Stomach (tissue), 4 donors: ENCODE data around the gene COMMD9.

Source experiments
- EP300 ChIP-seq: sonication (generic); formaldehyde crosslinking; IDR thresholded peaks from one replicate; pipeline ENCODE4 v1.6.1; 2017; ENCODE audit warnings: antibody characterized with exemption
- POLR2A ChIP-seq, 4 donors: fragments of 450-650 bp; IDR thresholded peaks; one replicate each; pipeline ENCODE4 v1.6.1; 2016; ENCODE audit warnings: antibody characterized with exemption in 4 of 4, control low read depth in 2 of 4, mild to moderate bottlenecking in 1 of 4, moderate library complexity in 1 of 4
- TF ChIP-seq, protein P1 (sequence below), 7 experiments: fragments of 450-650 bp in 4 of 7; fragments of 200-600 bp in 3 of 7; sonication (generic) in 3 of 7; IDR thresholded peaks; one replicate each; pipeline ENCODE4 v1.5.1; 2016 to 2019; ENCODE audit warnings: antibody characterized with exemption in 7 of 7, control low read depth in 2 of 7, mild to moderate bottlenecking in 1 of 7

DNA sequence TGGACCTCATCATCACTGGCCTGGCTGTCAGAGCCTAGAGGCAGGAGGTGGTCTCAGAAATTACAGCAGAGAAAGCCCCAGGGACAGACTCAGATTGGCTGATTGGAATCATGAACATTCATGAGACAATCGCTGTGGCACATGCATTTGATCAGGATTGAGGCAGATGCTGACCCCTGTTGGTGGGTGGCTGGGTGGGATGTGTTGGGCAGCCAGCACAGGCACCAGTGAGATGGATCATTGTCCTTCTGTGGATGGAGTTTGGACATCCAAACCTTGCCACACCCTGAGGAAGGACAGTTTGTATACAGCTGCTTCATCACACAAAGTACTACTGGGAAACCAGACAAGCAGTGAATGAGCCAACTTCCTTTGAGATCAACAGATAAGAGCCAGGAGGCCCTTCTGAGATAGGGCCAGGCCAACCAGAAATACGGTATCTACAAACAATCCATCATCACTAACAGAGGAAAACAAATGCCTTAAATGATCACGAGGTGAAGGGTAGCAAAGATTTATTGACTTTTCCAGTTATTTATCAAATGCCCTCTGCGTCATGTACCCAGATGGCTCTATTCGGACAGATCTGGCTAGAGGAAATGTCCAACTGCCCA is 17.3 kb downstream of the COMMD9 start:
- TF ChIP-seq, protein P1, sequence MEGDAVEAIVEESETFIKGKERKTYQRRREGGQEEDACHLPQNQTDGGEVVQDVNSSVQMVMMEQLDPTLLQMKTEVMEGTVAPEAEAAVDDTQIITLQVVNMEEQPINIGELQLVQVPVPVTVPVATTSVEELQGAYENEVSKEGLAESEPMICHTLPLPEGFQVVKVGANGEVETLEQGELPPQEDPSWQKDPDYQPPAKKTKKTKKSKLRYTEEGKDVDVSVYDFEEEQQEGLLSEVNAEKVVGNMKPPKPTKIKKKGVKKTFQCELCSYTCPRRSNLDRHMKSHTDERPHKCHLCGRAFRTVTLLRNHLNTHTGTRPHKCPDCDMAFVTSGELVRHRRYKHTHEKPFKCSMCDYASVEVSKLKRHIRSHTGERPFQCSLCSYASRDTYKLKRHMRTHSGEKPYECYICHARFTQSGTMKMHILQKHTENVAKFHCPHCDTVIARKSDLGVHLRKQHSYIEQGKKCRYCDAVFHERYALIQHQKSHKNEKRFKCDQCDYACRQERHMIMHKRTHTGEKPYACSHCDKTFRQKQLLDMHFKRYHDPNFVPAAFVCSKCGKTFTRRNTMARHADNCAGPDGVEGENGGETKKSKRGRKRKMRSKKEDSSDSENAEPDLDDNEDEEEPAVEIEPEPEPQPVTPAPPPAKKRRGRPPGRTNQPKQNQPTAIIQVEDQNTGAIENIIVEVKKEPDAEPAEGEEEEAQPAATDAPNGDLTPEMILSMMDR (IDR thresholded peaks at IDR 0.05): no peak
- no peak for TF ChIP-seq POLR2A (IDR thresholded peaks at IDR 0.05)
- no peak for TF ChIP-seq EP300
